PC-9 (cell line): Measurements from ENCODE around the gene CHN1. TPM values are rescaled to one million over a fixed set of nuclear protein-coding genes. Genes with fewer than 3 reads are reported as not detected.

Experiments used
- BruUV-seq: library from RNA; stranded (reverse); fragments of 400-500 nt; replicated peaks from 2 replicates; lab custom pipeline; 2021; lab: Mats Ljungman, UMichigan
- CTCF ChIA-PET: fragments of 300-600 bp; sonication (Branson Sonifier 250); formaldehyde crosslinking; loops from one replicate; lab custom pipeline; 2022; ENCODE audit warnings: antibody characterized with exemption; lab: Charles Lee
- POLR2A ChIA-PET: fragments of 300-600 bp; sonication (Branson Sonifier 250); formaldehyde crosslinking; loops from one replicate; lab custom pipeline; 2022; ENCODE audit warnings: antibody characterized with exemption; ENCODE audit not compliant: unreplicated experiment; lab: Charles Lee
- DNase-seq, 2 experiments: peaks; one replicate each; pipeline versions ENCODE4 v3.0.0 to v3.0.0-alpha.2; 2015 to 2022; ENCODE audit warnings: mixed read lengths in 1 of 2
- H2AFZ ChIP-seq: fragments of 200-600 bp; sonication (generic); 2 replicates; pipeline ENCODE4 v1.8.1; 2017; ENCODE audit warnings: antibody characterized with exemption
- H3F3A ChIP-seq: fragments of 200-600 bp; sonication (generic); 2 replicates; pipeline ENCODE4 v1.8.1; 2017; ENCODE audit warnings: antibody characterized with exemption, mild to moderate bottlenecking, low read depth; ENCODE audit not compliant: insufficient read depth
- H3K27ac ChIP-seq: fragments of 200-600 bp; sonication (generic); 2 replicates; pipeline ENCODE4 v1.6.1; 2016; ENCODE audit warnings: mixed run types
- H3K27me3 ChIP-seq: fragments of 200-600 bp; sonication (generic); 2 replicates; pipeline ENCODE4 v1.6.1; 2016; ENCODE audit warnings: low read depth, mixed run types; ENCODE audit not compliant: insufficient read depth
- H3K36me3 ChIP-seq: fragments of 200-600 bp; sonication (generic); 2 replicates; pipeline ENCODE4 v1.6.1; 2016; ENCODE audit warnings: low read depth, mixed run types
- H3K4me1 ChIP-seq: fragments of 200-600 bp; sonication (generic); replicated peaks from 2 replicates; pipeline ENCODE4 v1.6.1; 2016; ENCODE audit warnings: mixed run types; ENCODE audit not compliant: insufficient read depth
- H3K4me2 ChIP-seq: fragments of 200-600 bp; sonication (generic); 2 replicates; pipeline ENCODE4 v1.6.1; 2017; ENCODE audit warnings: mixed run types
- H3K4me3 ChIP-seq: fragments of 200-600 bp; sonication (generic); 2 replicates; pipeline ENCODE4 v1.6.1; 2016; ENCODE audit warnings: mixed run types
- H3K79me2 ChIP-seq: fragments of 200-600 bp; sonication (generic); 2 replicates; pipeline ENCODE4 v1.6.1; 2017; ENCODE audit warnings: low read depth, mixed run types
- H3K9me2 ChIP-seq: fragments of 200-600 bp; sonication (generic); 2 replicates; pipeline ENCODE4 v1.8.1; 2017; ENCODE audit warnings: mild to moderate bottlenecking; ENCODE audit not compliant: insufficient read depth
- H3K9me3 ChIP-seq: fragments of 200-600 bp; sonication (generic); 2 replicates; pipeline ENCODE4 v1.8.1; 2016; ENCODE audit warnings: low read depth; ENCODE audit not compliant: insufficient read depth
- H4K20me1 ChIP-seq: fragments of 200-600 bp; sonication (generic); 2 replicates; pipeline ENCODE4 v1.8.1; 2017; ENCODE audit not compliant: insufficient read depth
- EZH2 ChIP-seq: fragments of 200-600 bp; sonication (generic); IDR thresholded peaks from 2 replicates; pipeline ENCODE4 v1.8.0; 2017; ENCODE audit warnings: antibody characterized with exemption, low read depth
- intact Hi-C: fragments of 100-400 bp; cut with micrococcal nuclease; formaldehyde crosslinking; loops from one replicate; pipeline ENCODE4 v1.10.0; 2022; ENCODE audit not compliant: unreplicated experiment
- total RNA-seq: library from RNA; stranded (reverse); gene quantifications from 2 replicates; pipeline ENCODE4 v1.2.3, GENCODE V29; 2021
- TF ChIP-seq, protein P1 (sequence below): fragments of 200-600 bp; sonication (generic); conservative IDR thresholded peaks from 2 replicates; pipeline ENCODE4 v1.6.1; 2017; ENCODE audit warnings: mixed run types, antibody characterized with exemption, mild to moderate bottlenecking, moderate library complexity

CHN1 gene
- total RNA-seq, 1 experiment from 2014 or later = 14.0 TPM

DNA sequence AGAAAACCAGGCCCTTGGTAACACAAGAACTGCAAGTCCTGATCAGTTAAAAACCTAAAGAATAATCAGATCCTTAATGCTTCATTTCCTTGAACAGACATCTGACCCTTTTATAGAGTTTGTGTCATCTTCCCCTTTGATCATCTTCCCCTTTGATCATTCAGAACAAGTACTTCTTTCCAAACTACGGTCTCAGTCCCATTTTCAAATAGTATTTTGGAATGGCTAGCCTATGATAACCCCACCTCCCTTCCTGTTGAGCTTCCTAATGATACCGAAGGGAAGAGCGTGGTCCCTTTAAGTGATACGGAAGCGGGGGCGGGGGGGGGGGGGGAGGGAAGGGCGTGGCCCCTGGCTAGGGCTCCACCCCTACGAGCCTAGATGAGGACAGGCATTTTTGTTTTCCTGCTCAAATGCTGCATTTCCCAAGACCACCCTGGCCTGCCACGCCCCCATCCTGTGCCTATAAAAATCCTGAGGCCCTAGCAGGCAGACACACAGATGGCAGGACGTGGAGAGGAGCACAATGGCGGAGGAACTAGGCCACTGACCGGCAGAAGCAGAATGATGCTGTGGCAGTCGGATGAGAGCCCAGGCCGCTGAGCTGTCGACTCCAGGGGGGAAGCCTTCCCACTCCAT, 216.8 kb downstream of the CHN1 start:
- CTCF ChIA-PET = no interaction called here
- POLR2A ChIA-PET = no interaction called here
- Histone ChIP-seq H3K9me3 (no peaks in the 10 kb centered on the region), H3K36me3 (no peaks in the 10 kb centered on the region), H3K4me2 (no peak overlapping the region), H4K20me1 (no peaks in the 10 kb centered on the region), H3F3A (no peaks in the 10 kb centered on the region), H3K27ac (no peak overlapping the region), H3K27me3 (no peaks in the 10 kb centered on the region), H3K4me3 (no peak overlapping the region), H3K79me2 (no peaks in the 10 kb centered on the region), H3K9me2 (no peaks in the 10 kb centered on the region), H3K4me1 (no peaks in the 10 kb centered on the region), H2AFZ (no peak overlapping the region)
- no peak for DNase-seq
- TF ChIP-seq, protein P1, sequence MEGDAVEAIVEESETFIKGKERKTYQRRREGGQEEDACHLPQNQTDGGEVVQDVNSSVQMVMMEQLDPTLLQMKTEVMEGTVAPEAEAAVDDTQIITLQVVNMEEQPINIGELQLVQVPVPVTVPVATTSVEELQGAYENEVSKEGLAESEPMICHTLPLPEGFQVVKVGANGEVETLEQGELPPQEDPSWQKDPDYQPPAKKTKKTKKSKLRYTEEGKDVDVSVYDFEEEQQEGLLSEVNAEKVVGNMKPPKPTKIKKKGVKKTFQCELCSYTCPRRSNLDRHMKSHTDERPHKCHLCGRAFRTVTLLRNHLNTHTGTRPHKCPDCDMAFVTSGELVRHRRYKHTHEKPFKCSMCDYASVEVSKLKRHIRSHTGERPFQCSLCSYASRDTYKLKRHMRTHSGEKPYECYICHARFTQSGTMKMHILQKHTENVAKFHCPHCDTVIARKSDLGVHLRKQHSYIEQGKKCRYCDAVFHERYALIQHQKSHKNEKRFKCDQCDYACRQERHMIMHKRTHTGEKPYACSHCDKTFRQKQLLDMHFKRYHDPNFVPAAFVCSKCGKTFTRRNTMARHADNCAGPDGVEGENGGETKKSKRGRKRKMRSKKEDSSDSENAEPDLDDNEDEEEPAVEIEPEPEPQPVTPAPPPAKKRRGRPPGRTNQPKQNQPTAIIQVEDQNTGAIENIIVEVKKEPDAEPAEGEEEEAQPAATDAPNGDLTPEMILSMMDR = no peak
- no peak for TF ChIP-seq EZH2
- BruUV-seq = no TSS peak
- intact Hi-C loops = no loop called here

DNA sequence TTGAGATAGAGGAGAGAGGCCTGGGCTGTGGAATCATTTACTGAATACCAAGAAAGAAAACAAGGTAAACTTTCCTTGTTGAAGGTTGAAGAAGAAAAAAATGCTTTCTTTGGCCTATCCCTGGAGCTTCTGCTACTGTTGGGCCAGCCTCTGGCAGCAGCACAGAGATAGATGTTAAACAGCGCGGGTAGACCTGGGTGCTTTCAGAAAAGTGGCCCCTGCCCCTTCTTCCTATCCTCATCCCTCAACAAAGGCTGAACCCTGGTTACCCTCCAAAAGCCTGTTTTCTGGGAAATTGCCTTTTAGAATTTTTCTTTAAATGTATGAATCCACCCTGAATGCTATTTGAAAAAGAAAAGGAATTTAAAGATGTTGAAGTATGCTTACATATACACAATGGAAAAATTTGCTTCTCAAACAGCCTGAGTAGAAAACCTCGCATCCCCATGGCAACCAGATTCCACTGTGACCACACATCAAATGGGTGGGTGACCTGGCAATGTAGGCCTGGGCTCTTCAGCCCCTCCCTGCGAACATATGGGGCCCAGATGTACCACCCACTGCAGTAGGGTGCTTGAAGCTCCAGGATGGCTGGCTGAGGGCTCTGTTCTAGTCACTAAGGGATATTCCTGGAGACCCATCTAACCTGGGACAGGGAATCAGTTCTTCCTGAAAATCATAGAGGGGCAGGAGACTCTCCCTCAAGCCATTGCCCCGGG, 217.5 kb downstream of the CHN1 start:
- BruUV-seq = no TSS peak
- ChIA-PET POLR2A (no interaction called here), CTCF (no interaction called here)
- no peaks in the 10 kb centered on the region for H4K20me1 ChIP-seq
- intact Hi-C loops = no loop called here
- H3K4me2 ChIP-seq = no peak overlapping the region
- no peaks in the 10 kb centered on the region for H3K36me3 ChIP-seq
- H3K4me1 ChIP-seq = no peaks in the 10 kb centered on the region
- H3K9me2 ChIP-seq = no peaks in the 10 kb centered on the region
- peak in 1 of 2 experiments; percentile 54 for DNase-seq
- H3K9me3 ChIP-seq = no peaks in the 10 kb centered on the region
- no peak overlapping the region for H3K27ac ChIP-seq
- no peak overlapping the region for H2AFZ ChIP-seq
- H3K27me3 ChIP-seq = no peaks in the 10 kb centered on the region
- no peaks in the 10 kb centered on the region for H3F3A ChIP-seq
- H3K79me2 ChIP-seq = no peaks in the 10 kb centered on the region
- TF ChIP-seq, protein P1 = no peak
- no peak for TF ChIP-seq EZH2
- no peak overlapping the region for H3K4me3 ChIP-seq

DNA sequence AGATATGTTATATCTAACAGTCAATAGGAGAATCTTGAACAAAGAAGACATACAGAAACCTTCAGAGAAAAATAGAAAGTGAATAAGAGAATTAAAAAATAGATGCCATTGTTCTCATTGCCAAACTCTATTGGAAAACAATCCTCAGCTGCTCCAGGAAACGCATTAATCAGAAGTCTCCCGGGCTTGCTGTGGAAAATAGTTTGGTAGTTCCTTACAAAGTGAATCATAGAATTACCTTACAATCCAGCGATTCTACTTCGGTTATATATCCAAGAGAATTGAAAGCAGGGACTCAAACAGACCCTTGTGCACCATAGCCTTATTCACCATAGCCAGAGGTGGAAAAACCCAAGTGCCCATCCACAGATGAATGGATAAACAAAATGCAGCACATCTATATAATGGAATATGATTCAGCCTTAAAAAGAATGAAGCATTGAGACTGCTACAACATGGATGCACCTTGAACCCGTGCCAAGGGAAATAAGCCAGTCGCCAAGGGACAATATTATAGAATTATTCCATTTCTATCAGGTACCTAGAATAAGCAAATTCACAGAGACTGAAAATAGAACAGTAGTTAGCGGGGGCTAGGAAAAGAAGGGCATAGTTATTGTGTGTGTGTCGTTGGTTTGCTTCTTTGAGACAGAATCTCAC, 219.0 kb downstream of the CHN1 start:
- no peak overlapping the region for H2AFZ ChIP-seq
- no TSS peak for BruUV-seq
- CTCF ChIA-PET = no interaction called here

More for the DNA sequence above, 219.0 kb downstream of the CHN1 start:
- Histone ChIP-seq H3K9me2 (no peaks in the 10 kb centered on the region), H3K79me2 (no peaks in the 10 kb centered on the region), H3K4me2 (no peak overlapping the region), H3K4me1 (no peaks in the 10 kb centered on the region), H3K27ac (no peak overlapping the region), H4K20me1 (no peaks in the 10 kb centered on the region), H3K9me3 (no peaks in the 10 kb centered on the region), H3K36me3 (no peaks in the 10 kb centered on the region), H3K4me3 (no peak overlapping the region), H3K27me3 (no peaks in the 10 kb centered on the region), H3F3A (no peaks in the 10 kb centered on the region)
- POLR2A ChIA-PET = no interaction called here
- TF ChIP-seq, protein P1 = no peak
- TF ChIP-seq EZH2 = no peak
- intact Hi-C loops = no loop called here
- no peak for DNase-seq
